Immature natural killer cell (primary cell): Measurements from ENCODE around the gene UGGT2. TPM values are rescaled to one million over a fixed set of nuclear protein-coding genes. Genes with fewer than 3 reads are reported as not detected.
"Not testable (repeated sequence)": the region's sequence is repeated elsewhere in the genome, so short reads cannot be mapped to it uniquely, and the experiment has no call there.

ENCODE experiments used
- DNase-seq, 3 donors: peaks; one replicate each; pipeline ENCODE4 v3.0.0; 2022; ENCODE audit warnings: mixed read lengths in 1 of 3
- H3K27ac Mint-ChIP-seq, 6 donors: one replicate each; pipeline ENCODE4 v1.8.0; 2020; ENCODE audit warnings: mixed read lengths in 6 of 6, mild to moderate bottlenecking in 5 of 6, inconsistent platforms in 4 of 6, moderate library complexity in 3 of 6
- H3K27me3 Mint-ChIP-seq, 3 donors: one replicate each; pipeline ENCODE4 v1.8.0; 2020 to 2021; ENCODE audit warnings: low read depth in 3 of 3, mild to moderate bottlenecking in 3 of 3, mixed read lengths in 3 of 3, moderate library complexity in 3 of 3, inconsistent platforms in 1 of 3
- H3K36me3 Mint-ChIP-seq, 3 donors: one replicate each; pipeline ENCODE4 v1.8.0; 2020; ENCODE audit warnings: mixed read lengths in 3 of 3, inconsistent platforms in 2 of 3, mild to moderate bottlenecking in 2 of 3
- H3K4me1 Mint-ChIP-seq, 2 donors: one replicate each; pipeline ENCODE4 v1.8.0; 2020; ENCODE audit warnings: inconsistent platforms in 2 of 2, mild to moderate bottlenecking in 2 of 2, mixed read lengths in 2 of 2, moderate library complexity in 1 of 2
- H3K4me3 Mint-ChIP-seq, 5 donors: one replicate each; pipeline ENCODE4 v1.8.0; 2020; ENCODE audit warnings: mild to moderate bottlenecking in 5 of 5, mixed read lengths in 5 of 5, inconsistent platforms in 3 of 5, moderate library complexity in 3 of 5
- H3K9me3 Mint-ChIP-seq, 6 donors: one replicate each; pipeline ENCODE4 v1.8.0; 2020; ENCODE audit warnings: mild to moderate bottlenecking in 6 of 6, mixed read lengths in 6 of 6, inconsistent platforms in 4 of 6, moderate library complexity in 3 of 6
- polyA plus RNA-seq, 3 donors: library from polyadenylated mRNA; unstranded; fragments of 300-500 nt; fragmentation: Illumina TruSeq; gene quantifications; one replicate each; pipeline ENCODE4 v1.2.3, GENCODE V29; 2021

The UGGT2 gene
- polyA plus RNA-seq, 3 donors from 2014 or later, result 0.86 TPM; not detected in 2

GRCh38 chr13:95814495-95814894, 238.7 kb downstream of the UGGT2 start:
- H3K27ac Mint-ChIP-seq, result no peak overlapping the region
- no peak overlapping the region for H3K4me3 Mint-ChIP-seq
- DNase-seq, result no peak

DNA sequence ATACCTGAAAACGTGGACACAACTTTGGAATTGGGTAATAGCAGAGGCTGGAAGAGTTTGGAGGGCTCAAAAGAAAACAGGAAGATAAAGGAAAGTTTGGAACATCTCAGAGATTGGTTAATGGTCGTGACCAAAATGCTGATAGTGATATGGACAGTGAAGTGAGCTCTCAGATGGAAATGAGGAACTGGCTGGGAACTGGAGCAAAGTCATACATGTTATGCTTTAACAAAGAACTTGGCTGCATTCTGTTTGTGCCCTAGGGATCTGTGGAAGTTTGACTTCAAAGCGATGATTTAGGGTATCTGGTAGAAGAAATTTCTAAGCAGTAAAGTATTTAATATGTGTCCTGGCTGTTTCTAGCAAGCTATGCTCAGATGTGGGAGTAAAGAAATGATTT, 240.1 kb downstream of the UGGT2 start:
- Mint-ChIP-seq H3K27me3 (peaks cover 0 to 6% (median 2%) of the 10 kb centered on the region in 3 donors), H3K36me3 (peaks cover 0 to 3% (median 0%) of the 10 kb centered on the region in 3 donors), H3K4me1 (no peaks in the 10 kb centered on the region), H3K9me3 (peaks cover 0 to 12% (median 5%) of the 10 kb centered on the region in 6 donors), H3K27ac (no peak overlapping the region), H3K4me3 (no peak overlapping the region)
- no peak for DNase-seq

More at GRCh38 chr13:95814495-95814894, 238.7 kb downstream of the UGGT2 start:
- Mint-ChIP-seq H3K9me3 (peaks cover 0 to 12% (median 5%) of the 10 kb centered on the region in 6 donors), H3K27me3 (peaks cover 0 to 6% (median 3%) of the 10 kb centered on the region in 3 donors), H3K4me1 (no peaks in the 10 kb centered on the region), H3K36me3 (no peaks in the 10 kb centered on the region)

- no peak for DNase-seq
- H3K27me3 Mint-ChIP-seq, result peaks cover 2 to 9% (median 3%) of the 10 kb centered on the region in 3 donors
- no peak overlapping the region for H3K4me3 Mint-ChIP-seq
- H3K4me1 Mint-ChIP-seq, result no peaks in the 10 kb centered on the region
- H3K36me3 Mint-ChIP-seq, result peaks cover 0 to 3% (median 0%) of the 10 kb centered on the region in 3 donors
- H3K9me3 Mint-ChIP-seq, result peaks cover 0 to 12% (median 5%) of the 10 kb centered on the region in 6 donors
- H3K27ac Mint-ChIP-seq, result no peak overlapping the region
Measured at GRCh38 chr13:95809429-95809828, 243.8 kb downstream of the UGGT2 start.

DNA sequence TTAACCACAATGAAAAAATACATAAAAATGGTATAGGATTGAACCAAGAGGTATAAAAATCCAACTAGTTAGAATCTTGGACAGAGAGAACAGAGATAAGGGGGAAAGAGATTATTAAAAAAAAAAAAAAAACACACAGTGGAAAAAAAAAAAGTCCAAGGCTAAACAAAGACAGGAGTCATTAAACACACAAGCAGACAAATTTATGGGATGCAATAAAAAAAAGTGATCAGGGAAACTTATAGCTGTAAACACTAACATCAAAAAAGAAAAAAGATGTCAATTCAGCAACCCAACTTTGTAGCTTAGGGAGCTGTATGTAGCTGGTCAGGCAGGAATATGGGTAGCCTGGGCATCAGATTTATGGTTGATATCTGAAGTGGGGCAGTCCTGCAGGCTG, 247.3 kb downstream of the UGGT2 start:
- peaks cover 0 to 3% (median 0%) of the 10 kb centered on the region in 3 donors for H3K36me3 Mint-ChIP-seq
- DNase-seq, result no peak
- H3K4me3 Mint-ChIP-seq, result no peak overlapping the region
- H3K27ac Mint-ChIP-seq, result no peak overlapping the region
- H3K4me1 Mint-ChIP-seq, result no peaks in the 10 kb centered on the region
- peaks cover 2 to 3% (median 3%) of the 10 kb centered on the region in 3 donors for H3K27me3 Mint-ChIP-seq
- no peaks in the 10 kb centered on the region for H3K9me3 Mint-ChIP-seq

GRCh38 chr13:95801825-95802224, 251.4 kb downstream of the UGGT2 start:
- Mint-ChIP-seq H3K27ac (no peak overlapping the region), H3K9me3 (no peaks in the 10 kb centered on the region), H3K4me1 (no peaks in the 10 kb centered on the region), H3K36me3 (peaks cover 0 to 5% (median 0%) of the 10 kb centered on the region in 3 donors), H3K27me3 (peaks cover 3 to 6% (median 4%) of the 10 kb centered on the region in 3 donors), H3K4me3 (no peak overlapping the region)
- no peak for DNase-seq

DNA sequence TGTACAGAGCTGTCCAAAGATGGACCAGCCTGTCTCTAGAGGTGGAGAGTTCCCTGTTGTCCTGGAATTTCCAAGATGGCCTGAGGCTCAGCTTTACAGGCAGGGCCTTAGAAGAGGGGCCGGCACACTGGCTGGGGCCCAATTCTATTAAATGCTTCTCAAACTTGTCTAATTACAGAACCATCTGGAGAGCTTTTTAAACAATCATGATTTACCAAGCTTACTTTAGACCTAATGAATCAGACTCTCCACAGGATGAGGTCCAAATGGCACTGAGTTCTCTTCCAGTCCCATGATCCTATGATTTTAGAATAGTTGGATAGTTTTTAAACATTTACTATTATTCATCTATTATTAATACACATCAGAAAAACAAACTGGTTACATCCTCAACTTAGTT, 252.8 kb downstream of the UGGT2 start:
- H3K27me3 Mint-ChIP-seq, result peaks cover 3 to 6% (median 4%) of the 10 kb centered on the region in 3 donors
- no peaks in the 10 kb centered on the region for H3K4me1 Mint-ChIP-seq
- no peak overlapping the region for H3K27ac Mint-ChIP-seq
- H3K36me3 Mint-ChIP-seq, result peaks cover 0 to 5% (median 0%) of the 10 kb centered on the region in 3 donors
- H3K9me3 Mint-ChIP-seq, result no peaks in the 10 kb centered on the region
- H3K4me3 Mint-ChIP-seq, result no peak overlapping the region
- DNase-seq, result no peak

GRCh38 chr13:95797016-95797415, 256.2 kb downstream of the UGGT2 start:
- peaks cover 0 to 2% (median 2%) of the 10 kb centered on the region in 3 donors for H3K27me3 Mint-ChIP-seq
- peaks cover 3 to 9% of the 10 kb centered on the region in 2 donors for H3K4me1 Mint-ChIP-seq
- no peak for DNase-seq
- no peak overlapping the region for H3K27ac Mint-ChIP-seq
- peaks cover 4 to 22% (median 4%) of the 10 kb centered on the region in 3 donors for H3K36me3 Mint-ChIP-seq
- H3K4me3 Mint-ChIP-seq, result no peak overlapping the region
- no peaks in the 10 kb centered on the region for H3K9me3 Mint-ChIP-seq

DNA sequence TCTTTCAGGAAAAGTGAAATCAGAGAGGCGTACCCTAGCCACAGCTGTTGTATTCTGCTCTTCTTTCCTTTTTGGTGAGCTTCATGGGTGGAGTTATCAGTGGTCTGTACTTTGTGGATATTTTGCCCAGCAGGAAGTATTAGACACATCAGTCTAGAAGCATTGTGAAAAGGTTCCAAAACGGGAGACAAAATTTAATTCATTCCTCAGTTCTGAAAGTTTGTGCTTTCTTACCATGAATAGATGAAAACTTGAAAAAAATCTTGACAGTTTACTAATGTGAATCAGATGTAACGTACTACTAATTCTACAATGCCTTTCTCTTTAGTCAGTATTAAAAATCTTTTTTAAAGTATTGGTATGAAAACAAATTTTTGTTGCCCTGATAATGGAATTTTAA, 259.4 kb downstream of the UGGT2 start:
- Mint-ChIP-seq H3K4me1 (peaks cover 18 to 35% of the 10 kb centered on the region in 2 donors), H3K36me3 (peaks cover 20 to 46% (median 28%) of the 10 kb centered on the region in 3 donors), H3K9me3 (peaks cover 0 to 3% (median 0%) of the 10 kb centered on the region in 6 donors), H3K4me3 (no peak overlapping the region), H3K27me3 (peaks cover 0 to 3% (median 0%) of the 10 kb centered on the region in 3 donors), H3K27ac (peak overlapping the region in 1 of 6 donors; percentile 33)
- DNase-seq, result no peak

GRCh38 chr13:95793018-95793555, 260.1 kb downstream of the UGGT2 start:
- H3K27ac Mint-ChIP-seq, result peak overlapping the region in 1 of 6 donors; percentile 32
- no peak overlapping the region for H3K4me3 Mint-ChIP-seq
- peaks cover 0 to 3% (median 0%) of the 10 kb centered on the region in 6 donors for H3K9me3 Mint-ChIP-seq
- peaks cover 18 to 39% of the 10 kb centered on the region in 2 donors for H3K4me1 Mint-ChIP-seq
- H3K36me3 Mint-ChIP-seq, result peaks cover 27 to 52% (median 35%) of the 10 kb centered on the region in 3 donors
- H3K27me3 Mint-ChIP-seq, result peaks cover 0 to 3% (median 0%) of the 10 kb centered on the region in 3 donors
- DNase-seq, result no peak

DNA sequence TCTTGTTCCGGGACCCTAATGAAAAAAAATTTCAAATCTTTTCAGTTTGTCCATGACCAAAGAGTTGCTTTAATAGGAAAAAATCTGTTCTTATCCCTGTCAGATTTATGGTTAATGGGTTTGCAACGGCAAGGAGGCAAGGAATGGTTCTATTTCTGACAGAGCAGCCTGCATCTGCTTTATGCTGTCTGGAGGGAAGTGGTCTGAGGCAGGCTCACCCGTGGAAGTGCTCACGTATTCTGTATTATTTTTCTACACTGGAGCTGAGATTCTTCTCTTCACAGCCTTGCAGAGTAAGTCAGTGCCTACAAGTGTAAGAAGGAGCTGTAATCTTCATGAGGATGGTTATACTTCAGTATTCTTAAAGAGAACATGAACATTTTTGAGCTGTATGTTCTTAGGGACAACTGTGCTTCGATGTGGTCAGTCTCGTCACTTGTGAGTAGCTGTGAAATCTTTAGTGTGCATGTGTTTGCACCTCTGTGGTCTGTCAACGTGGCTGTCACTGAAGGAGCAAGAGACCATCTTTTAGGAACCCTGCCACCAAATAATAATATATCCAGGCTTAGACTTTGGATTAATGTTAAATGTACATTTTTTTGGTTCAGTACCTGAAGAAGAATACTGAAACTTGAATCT, 262.0 kb downstream of the UGGT2 start:
- DNase-seq, result peak; percentile 6 to 27 (median 21)
- Mint-ChIP-seq H3K36me3 (peaks cover 37 to 61% (median 41%) of the 10 kb centered on the region in 3 donors), H3K27ac (peak overlapping the region; percentile 33 to 82 (median 68)), H3K4me3 (peak overlapping the region; percentile 3 to 54 (median 21)), H3K27me3 (peaks cover 0 to 3% (median 0%) of the 10 kb centered on the region in 3 donors), H3K4me1 (peaks cover 18 to 39% of the 10 kb centered on the region in 2 donors), H3K9me3 (peaks cover 0 to 3% (median 0%) of the 10 kb centered on the region in 6 donors)

DNA sequence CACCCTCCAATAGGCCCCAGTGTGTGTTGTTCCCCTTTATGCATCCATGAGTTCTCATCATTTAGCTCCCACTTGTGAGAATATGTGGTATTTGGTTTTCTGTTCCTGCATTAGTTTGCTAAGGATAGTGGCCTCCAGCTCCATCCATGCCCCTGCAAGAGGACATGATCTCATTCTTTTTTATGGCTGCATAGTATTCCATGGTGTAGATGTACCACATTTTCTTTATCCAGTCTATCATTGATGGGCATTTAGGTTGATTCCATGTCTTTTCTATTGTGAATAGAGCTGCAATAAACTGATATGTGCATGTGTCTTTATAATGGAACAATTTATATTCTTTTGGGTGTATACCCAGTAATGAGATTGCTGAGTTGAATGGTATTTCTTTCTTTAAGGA, 263.9 kb downstream of the UGGT2 start:
- H3K36me3 Mint-ChIP-seq, result peaks cover 37 to 61% (median 41%) of the 10 kb centered on the region in 3 donors
- peak overlapping the region in 1 of 6 donors; percentile 18 for H3K27ac Mint-ChIP-seq
- H3K4me3 Mint-ChIP-seq, DNase-seq, H3K27me3 Mint-ChIP-seq, H3K9me3 Mint-ChIP-seq: not testable (repeated sequence)
- H3K4me1 Mint-ChIP-seq, result peaks cover 18 to 39% of the 10 kb centered on the region in 2 donors

- Mint-ChIP-seq H3K36me3 (peaks cover 36 to 51% (median 37%) of the 10 kb centered on the region in 3 donors), H3K27me3 (peaks cover 0 to 3% (median 0%) of the 10 kb centered on the region in 3 donors), H3K4me1 (peaks cover 16 to 33% of the 10 kb centered on the region in 2 donors), H3K27ac (peak overlapping the region in 4 of 6 donors; percentile 3 to 71 (median 6)), H3K9me3 (peaks cover 0 to 3% (median 0%) of the 10 kb centered on the region in 6 donors), H3K4me3 (no peak overlapping the region)
- no peak for DNase-seq
Measured at GRCh38 chr13:95788100-95788463, 265.1 kb downstream of the UGGT2 start.

DNA sequence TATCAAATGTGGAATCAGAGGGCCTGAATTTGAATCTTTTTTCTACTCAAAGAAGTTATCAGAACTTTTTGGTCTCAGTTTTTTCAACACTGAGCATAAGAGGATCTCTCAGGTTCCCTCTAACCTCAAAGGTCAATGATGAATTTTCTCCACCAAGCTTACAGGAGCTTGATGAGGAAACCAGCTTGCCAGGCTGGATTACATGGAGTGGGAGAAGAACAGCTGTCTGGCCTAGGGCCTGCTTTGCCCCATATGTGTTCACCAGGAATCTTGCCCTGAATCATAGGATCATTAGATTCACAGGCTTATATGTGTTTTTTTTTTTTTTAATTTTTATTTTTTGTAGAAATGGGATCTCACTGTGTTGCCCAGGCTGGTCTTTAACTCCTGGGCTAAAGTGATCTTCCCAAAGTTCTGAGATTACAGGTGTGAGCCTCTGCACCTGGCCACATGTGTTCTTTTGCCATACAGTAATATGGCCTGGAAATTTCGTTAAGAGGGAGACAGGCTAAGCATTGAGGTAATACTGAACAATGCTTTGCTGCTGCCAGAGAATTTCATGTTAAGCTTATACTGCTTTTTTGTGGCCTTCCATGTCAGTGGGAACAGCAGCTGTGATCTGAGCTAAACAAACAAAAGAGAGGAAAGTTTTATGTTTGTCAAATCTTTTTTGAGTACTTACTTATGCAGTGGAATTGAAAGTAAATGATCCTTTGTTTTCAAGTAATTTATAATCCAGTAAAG, 265.7 kb downstream of the UGGT2 start:
- peaks cover 33 to 46% (median 40%) of the 10 kb centered on the region in 3 donors for H3K36me3 Mint-ChIP-seq
- H3K27ac Mint-ChIP-seq, result peak overlapping the region in 3 of 6 donors; percentile 4 to 34 (median 8)
- H3K4me3 Mint-ChIP-seq, result no peak overlapping the region
- no peak for DNase-seq
- peaks cover 0 to 3% (median 0%) of the 10 kb centered on the region in 3 donors for H3K27me3 Mint-ChIP-seq
- peaks cover 16 to 33% of the 10 kb centered on the region in 2 donors for H3K4me1 Mint-ChIP-seq
- H3K9me3 Mint-ChIP-seq, result peaks cover 0 to 3% (median 0%) of the 10 kb centered on the region in 6 donors
